Measurements from ENCODE around the gene RTL3.

Gene RTL3

DNA sequence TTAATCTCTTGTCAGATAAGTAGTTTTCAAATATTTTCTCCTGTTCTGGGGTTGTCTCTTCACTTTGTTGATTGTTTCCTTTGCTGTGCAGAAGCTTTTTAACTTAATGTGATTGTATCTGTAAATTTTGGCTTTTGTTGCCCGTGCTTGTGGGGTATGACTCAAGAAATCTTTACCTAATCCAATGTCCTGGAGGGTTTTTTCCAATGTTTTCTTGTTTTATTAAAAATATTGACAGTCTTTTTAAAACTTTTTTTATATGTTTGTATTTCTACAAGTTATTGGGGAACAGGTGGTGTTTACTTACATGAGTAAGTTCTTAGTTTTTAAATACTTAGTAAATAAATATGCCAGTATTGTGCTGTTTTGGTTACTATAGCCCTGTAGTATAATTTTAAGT, 44.9 kb downstream of the RTL3 start:
- no peak for DNase-seq
